GM12872 (cell line): ENCODE data around the gene POLR2L.

Experiments
- TF ChIP-seq, protein P1 (sequence below): IDR thresholded peaks from 3 replicates; pipeline ENCODE4 v1.5.1; 2011; ENCODE audit warnings: low read depth, mild to moderate bottlenecking, low read length, moderate library complexity; ENCODE audit not compliant: insufficient read depth

POLR2L gene

DNA sequence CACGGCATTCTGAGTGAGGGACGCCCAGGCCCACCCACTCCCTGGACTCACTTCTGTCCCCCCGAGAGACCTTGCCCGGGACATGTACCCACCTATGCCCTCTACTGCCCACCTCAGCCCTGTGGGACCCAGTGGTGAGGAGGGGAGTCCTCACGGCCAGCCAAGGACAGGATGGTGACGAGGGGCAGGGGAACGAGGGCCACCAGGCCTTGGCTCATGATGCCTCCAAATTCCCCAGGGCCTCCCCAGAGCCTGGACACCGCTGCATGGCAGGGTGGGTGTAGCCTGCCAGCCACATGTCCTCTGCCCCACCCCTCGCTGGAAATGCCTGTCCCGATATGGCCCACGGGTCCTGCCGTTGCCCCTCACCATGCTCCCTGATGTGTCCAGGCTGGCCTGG is 26.5 kb upstream of the POLR2L start:
- TF ChIP-seq, protein P1, sequence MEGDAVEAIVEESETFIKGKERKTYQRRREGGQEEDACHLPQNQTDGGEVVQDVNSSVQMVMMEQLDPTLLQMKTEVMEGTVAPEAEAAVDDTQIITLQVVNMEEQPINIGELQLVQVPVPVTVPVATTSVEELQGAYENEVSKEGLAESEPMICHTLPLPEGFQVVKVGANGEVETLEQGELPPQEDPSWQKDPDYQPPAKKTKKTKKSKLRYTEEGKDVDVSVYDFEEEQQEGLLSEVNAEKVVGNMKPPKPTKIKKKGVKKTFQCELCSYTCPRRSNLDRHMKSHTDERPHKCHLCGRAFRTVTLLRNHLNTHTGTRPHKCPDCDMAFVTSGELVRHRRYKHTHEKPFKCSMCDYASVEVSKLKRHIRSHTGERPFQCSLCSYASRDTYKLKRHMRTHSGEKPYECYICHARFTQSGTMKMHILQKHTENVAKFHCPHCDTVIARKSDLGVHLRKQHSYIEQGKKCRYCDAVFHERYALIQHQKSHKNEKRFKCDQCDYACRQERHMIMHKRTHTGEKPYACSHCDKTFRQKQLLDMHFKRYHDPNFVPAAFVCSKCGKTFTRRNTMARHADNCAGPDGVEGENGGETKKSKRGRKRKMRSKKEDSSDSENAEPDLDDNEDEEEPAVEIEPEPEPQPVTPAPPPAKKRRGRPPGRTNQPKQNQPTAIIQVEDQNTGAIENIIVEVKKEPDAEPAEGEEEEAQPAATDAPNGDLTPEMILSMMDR, result no peak

DNA sequence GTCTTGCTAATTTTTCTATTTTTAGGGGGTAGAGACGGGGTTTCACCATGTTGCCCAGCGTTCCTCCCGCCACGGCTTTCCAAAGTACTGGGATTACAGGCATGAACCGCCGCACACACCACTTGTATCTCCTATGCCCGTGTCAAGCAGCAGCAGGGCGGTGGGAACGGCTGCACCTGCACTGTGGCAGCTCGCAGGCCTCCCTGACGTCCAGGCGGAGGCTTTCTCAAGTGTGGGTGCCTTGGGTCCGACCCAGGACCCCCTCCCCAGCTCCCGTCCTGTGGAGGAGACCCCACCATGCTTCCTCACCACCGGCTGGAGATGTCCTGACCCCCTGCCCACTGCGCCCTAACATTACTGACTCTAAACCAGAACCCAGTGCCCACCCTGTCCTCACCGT is 26.1 kb upstream of the POLR2L start:
- TF ChIP-seq, protein P1, result no peak

DNA sequence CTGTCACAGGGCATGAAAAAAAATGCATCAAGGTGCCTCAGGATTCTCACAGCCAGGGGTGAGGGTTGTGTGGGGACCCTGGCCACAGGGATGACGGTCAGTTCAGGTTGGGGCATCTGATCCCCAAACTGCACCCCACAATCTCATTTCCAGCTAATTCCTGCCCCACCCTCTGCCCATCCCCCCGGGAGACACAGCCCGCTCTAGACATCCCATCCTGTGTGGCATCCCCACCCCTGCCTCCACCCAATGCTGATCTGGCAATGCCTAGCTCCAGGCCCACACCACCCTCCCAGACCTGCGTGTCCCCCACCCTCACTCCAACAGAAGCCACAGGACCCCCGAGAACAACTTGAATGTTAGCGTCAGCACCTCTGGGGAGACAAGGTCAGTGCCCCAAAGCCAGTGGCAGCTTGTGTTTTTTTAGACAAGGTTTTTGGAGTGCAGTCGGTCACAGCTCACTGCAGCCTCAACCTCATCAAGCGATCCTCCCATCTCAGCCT is 25.6 kb upstream of the POLR2L start:
- TF ChIP-seq, protein P1, result no peak

DNA sequence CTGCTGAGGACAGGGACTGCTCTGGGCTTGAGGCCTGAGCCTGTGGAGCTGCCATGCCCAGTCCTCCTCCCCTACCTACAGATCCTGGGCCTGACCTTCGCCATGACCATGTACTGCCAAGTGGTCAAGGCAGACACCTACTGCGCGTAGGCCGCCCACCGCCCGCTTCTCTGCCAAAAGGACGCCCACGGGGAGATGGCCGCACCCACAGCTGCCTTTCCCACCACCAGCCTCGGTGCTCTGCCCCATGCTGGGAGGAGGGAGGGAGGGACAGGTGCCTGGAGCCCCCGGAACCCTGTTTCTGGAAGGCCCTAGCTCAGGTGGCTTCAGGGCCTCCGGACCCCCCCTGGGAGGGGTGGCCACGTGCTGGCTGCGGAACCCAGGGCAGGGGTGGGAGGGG is 24.2 kb upstream of the POLR2L start:
- TF ChIP-seq, protein P1, result no peak

DNA sequence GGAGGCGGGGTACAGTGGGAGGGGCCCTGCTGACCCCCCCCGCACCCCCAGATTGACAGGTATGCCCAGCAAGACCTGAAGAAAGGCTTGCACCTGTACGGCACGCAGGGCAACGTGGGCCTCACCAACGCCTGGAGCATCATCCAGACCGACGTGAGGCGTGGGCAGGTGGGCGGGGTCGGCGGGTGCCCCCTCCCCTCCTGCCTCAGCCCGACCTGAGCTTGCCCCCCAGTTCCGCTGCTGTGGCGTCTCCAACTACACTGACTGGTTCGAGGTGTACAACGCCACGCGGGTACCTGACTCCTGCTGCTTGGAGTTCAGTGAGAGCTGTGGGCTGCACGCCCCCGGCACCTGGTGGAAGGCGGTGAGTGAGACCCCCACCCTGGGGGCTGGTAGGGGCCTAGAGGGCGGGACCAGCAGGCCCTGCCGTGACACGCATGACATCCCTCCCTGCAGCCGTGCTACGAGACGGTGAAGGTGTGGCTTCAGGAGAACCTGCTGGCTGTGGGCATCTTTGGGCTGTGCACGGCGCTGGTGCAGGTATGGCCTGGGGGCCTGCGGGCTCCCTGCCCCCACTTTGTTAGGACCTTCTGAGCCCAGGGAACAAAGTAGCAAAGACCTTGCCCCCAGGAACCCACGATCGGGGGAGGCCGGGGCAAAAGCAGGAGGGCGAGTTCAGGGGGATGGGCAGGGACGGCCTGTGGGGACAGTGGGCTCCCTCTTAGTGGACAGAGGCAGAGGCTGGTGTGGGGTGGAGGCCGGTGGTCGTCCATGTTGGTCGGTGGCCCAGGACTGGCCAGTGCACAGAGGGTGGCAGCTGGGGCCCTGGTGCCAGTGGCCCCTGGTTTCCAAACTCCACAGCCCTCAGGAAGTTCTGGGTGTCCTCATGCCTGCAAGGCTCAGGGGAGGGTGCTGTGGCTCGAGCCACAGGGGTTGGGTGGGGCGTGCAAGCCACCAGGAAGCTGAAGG is 23.4 kb upstream of the POLR2L start:
- TF ChIP-seq, protein P1, result no peak

DNA sequence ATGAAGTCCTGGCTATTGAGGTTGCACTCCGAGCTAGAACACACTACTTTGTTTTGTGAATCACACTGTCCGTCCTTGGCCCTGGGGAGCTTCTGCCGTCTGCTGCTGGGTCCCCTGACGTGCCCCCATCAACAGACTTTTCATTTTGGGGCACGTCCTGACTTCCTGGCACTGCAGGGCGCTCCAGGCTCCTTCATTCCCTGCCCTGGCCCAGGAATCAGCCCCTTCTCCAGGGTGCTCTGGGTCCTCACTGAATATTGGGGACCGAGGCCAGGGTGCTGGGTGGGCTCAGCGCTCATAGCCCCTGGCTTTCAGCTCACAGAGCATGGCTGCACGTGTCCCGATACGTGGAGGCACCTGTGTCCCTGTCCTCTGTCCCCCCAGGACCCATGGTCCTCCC is 22.6 kb upstream of the POLR2L start:
- TF ChIP-seq, protein P1, result no peak

DNA sequence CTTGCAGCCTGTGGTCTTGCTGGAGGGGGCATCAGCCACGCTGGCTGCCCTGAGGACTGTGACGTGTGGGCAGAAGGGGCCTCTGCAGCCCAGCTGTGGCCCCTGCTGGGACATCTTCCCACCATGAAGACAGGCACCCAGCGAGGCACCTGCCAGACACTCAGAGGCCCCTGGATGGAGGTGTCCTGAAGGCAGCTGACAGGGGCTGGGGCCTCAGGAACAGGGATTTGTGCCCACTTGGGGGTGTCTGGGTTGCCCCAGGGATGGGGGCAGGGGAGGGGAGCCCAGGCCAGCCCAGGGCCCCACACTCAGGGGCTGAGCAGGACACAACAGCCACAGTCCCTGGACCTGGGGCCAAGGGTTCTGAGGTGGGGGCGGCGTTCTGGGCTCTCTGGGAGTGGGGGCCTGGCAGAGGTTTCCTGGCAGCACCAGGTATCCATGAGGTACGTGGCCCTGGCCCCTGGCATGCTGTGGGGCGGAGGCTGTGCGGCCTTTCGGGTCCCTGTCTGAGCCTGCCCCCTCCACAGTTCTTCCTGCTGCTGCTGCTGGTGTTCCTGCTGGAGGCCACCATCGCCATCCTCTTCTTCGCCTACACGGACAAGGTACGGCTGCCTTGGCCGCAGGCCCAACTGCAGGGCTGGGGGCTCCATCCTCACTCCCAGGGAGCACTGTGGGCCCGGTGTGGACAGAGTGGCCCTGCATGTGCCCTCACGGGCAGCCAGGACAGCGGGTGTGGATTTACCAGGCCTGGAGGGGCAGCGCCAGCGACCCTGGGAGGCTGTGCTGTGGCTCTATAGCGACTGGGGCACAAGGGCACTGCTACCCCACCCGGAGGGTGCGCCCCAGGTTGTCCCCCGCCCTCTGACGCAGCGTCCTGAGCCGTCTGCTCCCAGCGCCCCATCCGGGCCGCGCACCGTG is 21.8 kb upstream of the POLR2L start:
- TF ChIP-seq, protein P1, result no peak
